Measurements from ENCODE around the gene NRXN3. TPM values are rescaled to one million over a fixed set of nuclear protein-coding genes. Genes with fewer than 3 reads are reported as not detected.

Gene NRXN3
- total and polyA plus RNA-seq, 2 experiments from 2014 or later: 1.0 to 1.8 TPM

DNA sequence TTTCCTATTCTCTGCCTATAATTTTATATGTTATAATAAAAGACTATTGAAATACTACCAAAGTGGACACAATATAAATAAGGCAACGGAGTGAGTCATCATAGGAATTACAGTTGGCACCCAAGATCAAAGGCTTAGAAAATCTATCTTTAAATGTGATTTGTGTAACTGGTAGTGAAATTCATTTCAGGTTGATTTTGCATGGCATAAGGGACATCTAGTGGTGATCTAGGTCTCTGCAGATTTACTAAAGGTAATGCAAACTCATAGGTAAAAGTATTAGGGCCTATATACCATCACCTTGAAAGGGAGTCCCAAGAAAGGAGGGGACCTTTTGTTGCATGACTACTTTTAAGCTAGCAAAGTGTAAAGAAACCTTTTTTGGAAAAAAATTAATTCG lies 527.2 kb downstream of the NRXN3 start:
- H3K9me2 ChIP-seq (ENCODE audit: insufficient read depth): no peaks in the 10 kb centered on the region
- no peaks in the 10 kb centered on the region for H3K9me3 Mint-ChIP-seq
- no peak overlapping the region for H3K27ac Mint-ChIP-seq
- ATAC-seq (peak; percentile 64), DNase-seq (ENCODE audit: low spot score) (peak; percentile 37)
- H3F3A ChIP-seq (replicated peaks; ENCODE audit: low read depth): no peaks in the 10 kb centered on the region
- no peaks in the 10 kb centered on the region for H3K27me3 Mint-ChIP-seq (ENCODE audit: insufficient read depth, low read depth, poor library complexity)
- H3K27me3 ChIP-seq (ENCODE audit: insufficient read depth): no peaks in the 10 kb centered on the region
- no peaks in the 10 kb centered on the region for H3K79me2 ChIP-seq (replicated peaks; ENCODE audit: insufficient read depth)
- H3K4me3 Mint-ChIP-seq: no peak overlapping the region
- no peak overlapping the region for H2AFZ ChIP-seq
- H3K36me3 ChIP-seq (ENCODE audit: insufficient read depth): no peaks in the 10 kb centered on the region; the same call in 1 of the 2 replicates
- TF ChIP-seq CTCF (conservative IDR thresholded peaks at IDR 0.05; ENCODE audit: low read depth in 2 of 2): peak; percentile 58 to 64
- TF ChIP-seq, protein P1, sequence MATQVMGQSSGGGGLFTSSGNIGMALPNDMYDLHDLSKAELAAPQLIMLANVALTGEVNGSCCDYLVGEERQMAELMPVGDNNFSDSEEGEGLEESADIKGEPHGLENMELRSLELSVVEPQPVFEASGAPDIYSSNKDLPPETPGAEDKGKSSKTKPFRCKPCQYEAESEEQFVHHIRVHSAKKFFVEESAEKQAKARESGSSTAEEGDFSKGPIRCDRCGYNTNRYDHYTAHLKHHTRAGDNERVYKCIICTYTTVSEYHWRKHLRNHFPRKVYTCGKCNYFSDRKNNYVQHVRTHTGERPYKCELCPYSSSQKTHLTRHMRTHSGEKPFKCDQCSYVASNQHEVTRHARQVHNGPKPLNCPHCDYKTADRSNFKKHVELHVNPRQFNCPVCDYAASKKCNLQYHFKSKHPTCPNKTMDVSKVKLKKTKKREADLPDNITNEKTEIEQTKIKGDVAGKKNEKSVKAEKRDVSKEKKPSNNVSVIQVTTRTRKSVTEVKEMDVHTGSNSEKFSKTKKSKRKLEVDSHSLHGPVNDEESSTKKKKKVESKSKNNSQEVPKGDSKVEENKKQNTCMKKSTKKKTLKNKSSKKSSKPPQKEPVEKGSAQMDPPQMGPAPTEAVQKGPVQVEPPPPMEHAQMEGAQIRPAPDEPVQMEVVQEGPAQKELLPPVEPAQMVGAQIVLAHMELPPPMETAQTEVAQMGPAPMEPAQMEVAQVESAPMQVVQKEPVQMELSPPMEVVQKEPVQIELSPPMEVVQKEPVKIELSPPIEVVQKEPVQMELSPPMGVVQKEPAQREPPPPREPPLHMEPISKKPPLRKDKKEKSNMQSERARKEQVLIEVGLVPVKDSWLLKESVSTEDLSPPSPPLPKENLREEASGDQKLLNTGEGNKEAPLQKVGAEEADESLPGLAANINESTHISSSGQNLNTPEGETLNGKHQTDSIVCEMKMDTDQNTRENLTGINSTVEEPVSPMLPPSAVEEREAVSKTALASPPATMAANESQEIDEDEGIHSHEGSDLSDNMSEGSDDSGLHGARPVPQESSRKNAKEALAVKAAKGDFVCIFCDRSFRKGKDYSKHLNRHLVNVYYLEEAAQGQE (IDR thresholded peaks at IDR 0.05; ENCODE audit: unreplicated experiment): no peak
- H3K4me1 ChIP-seq (ENCODE audit: insufficient read depth): no peaks in the 10 kb centered on the region
- no peaks in the 10 kb centered on the region for H4K20me1 ChIP-seq (replicated peaks; ENCODE audit: insufficient read depth)
- no peak overlapping the region for H3K4me3 ChIP-seq
- H3K4me1 Mint-ChIP-seq: no peaks in the 10 kb centered on the region
- H3K4me2 ChIP-seq: no peak overlapping the region
- no peaks in the 10 kb centered on the region for H3K36me3 Mint-ChIP-seq (ENCODE audit: low read depth)
- no peak overlapping the region for H3K27ac ChIP-seq (ENCODE audit: low read depth)

DNA sequence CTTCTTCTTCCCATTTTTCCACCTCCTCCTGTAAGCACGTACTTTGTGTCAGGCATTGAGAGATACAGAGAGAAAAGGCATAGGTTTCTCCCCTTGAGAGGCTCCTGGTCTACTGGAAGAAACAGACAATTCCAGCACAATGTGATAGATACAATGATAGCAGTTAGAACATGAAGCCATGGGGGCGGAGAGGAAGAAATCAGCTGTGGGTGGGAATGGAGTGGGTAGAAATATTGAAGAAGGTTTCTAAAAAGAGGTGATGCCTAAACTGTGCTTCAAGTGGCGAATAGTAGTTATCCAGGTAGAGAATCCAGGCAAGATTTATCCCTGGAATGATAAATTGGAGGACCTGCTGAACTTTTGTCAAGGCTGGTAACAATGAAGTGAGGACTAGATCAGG lies 528.8 kb downstream of the NRXN3 start:
- Histone ChIP-seq H3K4me3 (no peak overlapping the region), H2AFZ (no peak overlapping the region), H3K4me2 (no peak overlapping the region), H3K36me3 (ENCODE audit: insufficient read depth) (no peaks in the 10 kb centered on the region; the same call in 1 of the 2 replicates), H3K79me2 (replicated peaks; ENCODE audit: insufficient read depth) (no peaks in the 10 kb centered on the region), H3K9me2 (ENCODE audit: insufficient read depth) (no peaks in the 10 kb centered on the region), H3K27ac (ENCODE audit: low read depth) (no peak overlapping the region), H4K20me1 (replicated peaks; ENCODE audit: insufficient read depth) (no peaks in the 10 kb centered on the region), H3K4me1 (ENCODE audit: insufficient read depth) (no peaks in the 10 kb centered on the region), H3F3A (replicated peaks; ENCODE audit: low read depth) (no peaks in the 10 kb centered on the region), H3K27me3 (ENCODE audit: insufficient read depth) (no peaks in the 10 kb centered on the region)
- H3K27me3 Mint-ChIP-seq (ENCODE audit: insufficient read depth, low read depth, poor library complexity): no peaks in the 10 kb centered on the region
- H3K27ac Mint-ChIP-seq: no peak overlapping the region
- ATAC-seq: no peak
- no peaks in the 10 kb centered on the region for H3K9me3 Mint-ChIP-seq
- H3K4me3 Mint-ChIP-seq: no peak overlapping the region
- H3K4me1 Mint-ChIP-seq: no peaks in the 10 kb centered on the region
- no peaks in the 10 kb centered on the region for H3K36me3 Mint-ChIP-seq (ENCODE audit: low read depth)
- DNase-seq (ENCODE audit: low spot score): no peak
- no peak for TF ChIP-seq STAT1 (IDR thresholded peaks at IDR 0.05; ENCODE audit: unreplicated experiment)
- no peak for TF ChIP-seq POLR2AphosphoS5 (IDR thresholded peaks at IDR 0.05; ENCODE audit: low read depth)
- TF ChIP-seq, protein P1 (IDR thresholded peaks at IDR 0.05; ENCODE audit: unreplicated experiment): no peak
- no peak for TF ChIP-seq EZH2phosphoT487 (IDR thresholded peaks at IDR 0.05; ENCODE audit: unreplicated experiment)
- no peak for TF ChIP-seq EZH2 (IDR thresholded peaks at IDR 0.05; ENCODE audit: low read depth, unreplicated experiment)
- no peak for TF ChIP-seq ZNF331 (CRISPR knock-in tag; IDR thresholded peaks at IDR 0.05; ENCODE audit: low read depth)
- TF ChIP-seq JUNB (IDR thresholded peaks at IDR 0.05; ENCODE audit: unreplicated experiment): no peak
- no peak for TF ChIP-seq ETS1 (IDR thresholded peaks at IDR 0.05)
- TF ChIP-seq CREB1 (CRISPR knock-in tag; IDR thresholded peaks at IDR 0.05; ENCODE audit: low read depth): no peak
- TF ChIP-seq CTCF (conservative IDR thresholded peaks at IDR 0.05; ENCODE audit: low read depth in 2 of 2): no peak
- no peak for TF ChIP-seq NANOG (IDR thresholded peaks at IDR 0.05; ENCODE audit: borderline replicate concordance)

All from GM23338 (cell line).